ENCODE data around the gene KLC4.
"Not testable (repeated sequence)": the region's sequence is repeated elsewhere in the genome, so short reads cannot be mapped to it uniquely, and the experiment has no call there.

The KLC4 gene

DNA sequence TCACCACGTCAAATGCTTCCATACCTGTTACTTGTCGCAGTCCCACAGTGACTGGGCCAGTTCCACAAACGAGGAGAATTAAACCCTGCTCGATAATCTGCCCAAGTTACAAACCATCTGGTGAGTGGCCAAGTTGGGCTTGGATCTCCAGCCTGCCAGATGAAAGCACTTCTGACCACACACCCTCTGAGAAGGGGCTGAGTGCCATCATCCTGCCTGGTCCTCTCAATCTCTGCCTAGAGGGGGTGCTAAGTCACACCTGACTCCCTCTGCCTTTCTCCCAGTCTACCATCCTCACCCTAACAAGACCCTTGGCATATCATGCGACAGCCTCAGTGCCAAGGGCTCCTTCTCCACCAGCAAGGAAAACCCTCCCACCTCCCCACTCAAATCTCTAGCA is 22.2 kb upstream of the KLC4 start:
- no peak for DNase-seq

DNA sequence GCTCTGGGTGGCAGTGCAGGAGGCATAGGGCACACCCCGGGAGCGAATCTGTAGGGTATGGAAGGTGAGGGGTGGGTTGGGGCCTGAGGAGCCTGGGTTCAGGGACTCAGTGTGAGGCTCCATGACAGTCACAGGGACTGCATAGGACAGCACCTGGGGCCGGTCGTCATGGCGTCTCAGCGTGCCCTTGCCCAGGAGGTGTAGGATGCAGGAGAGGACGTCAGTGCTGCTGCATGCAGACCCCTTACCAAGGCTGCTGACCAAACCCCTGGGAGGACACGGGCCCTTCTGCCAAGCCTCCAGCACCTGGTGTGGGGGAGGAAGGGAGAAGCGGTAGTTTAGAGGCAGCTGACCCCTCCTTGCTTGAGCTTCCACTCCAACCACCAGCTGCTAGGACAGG is 21.7 kb upstream of the KLC4 start:
- no peak for DNase-seq

DNA sequence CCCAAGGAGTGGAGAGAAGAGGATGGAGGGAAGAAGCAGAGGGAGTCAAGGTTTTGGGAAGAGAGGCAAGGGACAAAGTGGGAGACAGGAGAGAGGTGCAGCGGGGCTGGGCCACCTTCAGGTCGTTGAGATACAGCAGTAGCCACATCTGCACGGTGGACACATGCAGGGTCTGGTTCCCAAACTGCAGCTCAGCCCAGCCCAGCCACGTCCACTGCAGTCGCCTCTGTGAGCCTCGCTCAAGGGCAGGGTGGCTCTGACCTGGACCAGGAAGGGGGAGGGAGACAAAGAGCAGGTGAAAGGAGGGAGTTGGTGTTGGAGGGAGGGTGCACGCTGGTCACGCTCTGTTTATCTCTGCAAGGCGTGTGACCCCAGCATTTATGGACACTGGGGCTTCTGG is 20.7 kb upstream of the KLC4 start:
- DNase-seq: no peak

DNA sequence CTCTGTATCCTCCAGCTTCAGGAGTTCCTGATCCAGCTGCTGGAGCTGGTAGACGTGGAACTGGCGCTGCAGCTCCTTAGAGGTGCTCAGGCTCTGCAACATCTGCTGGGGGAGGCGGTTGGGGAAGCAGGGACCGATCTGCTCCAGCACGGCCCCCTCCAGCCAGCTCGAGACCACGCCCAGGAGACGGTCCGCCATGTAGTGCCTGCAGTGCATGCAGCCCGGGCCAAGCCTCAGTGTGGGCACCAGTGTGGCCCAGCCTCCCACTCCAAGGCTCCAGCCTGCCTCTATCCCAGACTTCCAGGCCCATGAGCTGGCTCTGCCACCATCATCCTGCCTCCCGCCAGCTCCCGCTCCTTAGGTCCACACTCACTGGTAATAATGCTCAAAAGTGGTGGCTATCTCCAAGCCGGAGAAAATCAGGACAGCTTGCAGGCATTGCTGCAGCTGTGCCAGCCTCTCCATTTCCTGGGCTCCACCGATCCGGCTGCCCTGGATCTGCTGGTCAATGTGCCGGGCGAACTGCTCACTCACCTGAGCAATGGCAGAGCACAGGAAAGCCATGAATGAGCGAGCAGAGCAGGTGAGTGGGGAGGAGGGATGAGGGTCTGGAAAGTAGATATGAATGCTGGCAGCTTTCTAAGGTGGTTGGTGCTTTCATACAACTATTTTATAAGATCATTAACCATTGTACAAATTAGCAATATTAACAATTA is 18.7 kb upstream of the KLC4 start:
- no peak for DNase-seq

DNA sequence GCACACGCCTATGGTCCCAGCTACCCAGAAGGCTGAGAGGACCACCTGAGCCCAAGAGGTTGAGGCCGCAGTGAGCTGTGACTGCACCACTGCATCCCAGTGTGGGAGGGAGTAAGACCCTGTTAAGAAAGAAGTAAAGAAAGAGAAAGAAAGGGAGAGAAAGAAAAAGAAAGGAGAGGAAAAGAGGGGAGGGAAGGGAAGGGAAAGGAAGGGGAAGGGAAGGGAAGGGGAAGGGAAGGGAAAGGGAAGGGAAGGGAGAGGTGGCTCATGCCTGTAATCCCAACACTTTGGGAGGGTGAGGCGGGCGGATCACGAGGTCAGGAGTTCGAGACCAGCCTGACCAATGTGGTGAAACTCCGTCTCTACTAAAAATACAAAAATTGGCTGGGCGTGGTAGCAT is 18.0 kb upstream of the KLC4 start:
- DNase-seq: not testable (repeated sequence)

DNA sequence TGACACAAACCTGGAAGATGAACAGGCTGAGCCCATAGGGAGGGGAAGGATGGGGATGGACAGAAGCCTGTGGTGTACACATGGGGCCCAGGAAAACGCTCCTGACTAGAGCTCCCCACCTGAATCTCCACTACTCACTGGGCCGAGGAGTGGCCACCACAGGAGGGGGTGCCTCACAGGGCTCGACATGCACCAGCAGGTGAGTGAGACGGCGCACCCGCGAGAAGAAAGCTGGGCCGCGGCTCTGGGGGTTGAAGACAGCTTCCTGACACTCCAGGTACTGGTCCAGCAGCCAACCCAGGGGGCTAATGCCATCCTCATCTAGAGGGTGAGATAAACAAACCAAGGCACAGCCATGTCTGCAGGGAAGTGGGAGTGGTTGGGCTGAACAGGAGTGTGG is 16.1 kb upstream of the KLC4 start:
- no peak for DNase-seq

DNA sequence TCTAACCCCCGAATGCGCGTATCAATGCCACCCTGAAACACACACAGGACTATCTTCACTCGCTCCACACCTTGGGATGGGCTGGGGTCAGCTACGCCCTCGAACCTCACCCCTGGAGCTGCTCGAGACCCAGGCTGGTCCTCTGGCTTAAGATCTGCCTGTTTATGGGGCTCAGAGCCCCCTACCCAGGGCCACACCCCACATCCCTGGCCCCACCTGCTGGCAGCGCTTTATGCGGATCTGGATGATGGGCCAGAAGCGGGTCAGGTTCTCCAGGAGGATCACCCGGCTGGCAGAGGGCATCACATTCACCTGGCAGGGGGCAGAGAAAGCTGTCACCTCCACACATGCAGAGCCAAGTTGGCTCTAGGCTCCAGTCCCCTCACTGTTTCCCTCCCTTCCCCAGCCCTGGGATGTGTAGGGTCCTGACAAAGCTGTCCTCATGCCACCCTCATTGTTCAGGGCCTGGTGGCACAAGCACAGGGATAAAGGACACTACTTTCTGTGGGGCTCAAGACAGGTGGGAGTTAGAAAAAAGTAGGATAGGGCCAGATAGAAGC is 14.0 kb upstream of the KLC4 start:
- no peak for DNase-seq

DNA sequence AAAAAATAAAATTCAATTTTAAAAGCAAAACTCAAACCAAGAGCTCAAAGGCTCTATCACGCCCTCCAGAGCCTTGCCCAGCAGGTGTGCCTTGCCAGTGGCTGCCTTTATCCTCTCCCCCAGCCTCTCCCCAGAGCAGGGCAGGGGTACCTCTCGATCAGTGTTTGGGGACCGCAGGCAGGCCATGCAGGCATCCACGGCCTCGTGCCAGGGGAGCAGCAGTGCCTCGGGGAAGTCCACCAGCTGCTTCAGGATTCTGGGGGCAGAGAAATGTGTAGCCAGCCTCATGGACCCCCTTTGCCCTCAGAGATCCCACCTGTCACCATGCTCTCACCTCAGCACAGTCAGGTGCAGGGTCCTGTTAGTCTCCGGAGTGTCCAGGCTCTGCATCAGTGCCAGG is 11.4 kb upstream of the KLC4 start:
- DNase-seq: no peak

DNA sequence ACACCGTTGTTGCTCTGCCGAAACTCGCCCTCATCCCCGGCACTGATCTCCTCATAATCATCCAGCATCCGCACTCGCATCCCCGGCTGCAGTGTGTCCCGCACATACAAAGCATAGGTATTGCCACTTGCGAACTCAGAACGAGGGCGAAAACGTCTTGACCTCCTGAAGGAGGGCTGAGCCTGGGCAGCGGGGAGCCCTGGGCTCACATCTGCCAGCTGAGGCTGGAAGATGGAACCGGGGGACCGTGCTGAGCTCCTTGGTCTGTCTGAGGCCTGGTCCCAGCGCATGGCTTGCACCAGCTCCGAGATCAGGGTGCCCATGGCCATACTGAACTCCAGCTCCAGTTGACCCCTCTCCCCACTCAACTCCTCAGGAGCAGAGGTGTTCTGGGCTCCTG is 8.4 kb upstream of the KLC4 start:
- DNase-seq: no peak

DNA sequence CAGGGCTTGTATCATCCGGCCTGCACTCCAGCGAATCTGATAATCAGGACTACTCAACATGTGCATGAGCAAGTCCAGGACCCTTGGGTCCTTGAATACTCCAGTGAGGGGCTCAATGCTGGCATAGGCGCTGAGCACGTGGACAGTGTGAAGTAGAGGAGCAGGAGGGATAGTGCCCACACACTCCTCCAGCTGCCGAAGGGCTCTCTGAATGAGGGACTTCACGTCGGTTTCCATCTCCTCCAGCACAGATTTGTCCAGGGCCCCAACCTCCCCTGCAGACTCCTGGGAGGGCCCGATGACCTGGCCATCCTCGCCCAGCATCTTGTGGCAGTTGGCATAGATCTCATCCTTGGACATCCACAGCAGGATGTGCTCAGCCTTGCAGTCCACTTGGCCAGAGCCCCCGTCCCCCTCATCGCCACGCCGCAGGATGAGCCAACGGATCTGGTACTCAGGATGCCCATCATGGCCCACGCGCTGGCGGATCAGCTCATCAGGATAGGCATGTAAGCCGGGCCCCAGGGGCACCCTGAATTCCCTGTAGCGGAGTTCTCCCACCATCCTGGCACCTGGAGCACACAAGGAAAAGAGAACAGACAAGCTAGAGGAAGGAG is 7.1 kb upstream of the KLC4 start:
- no peak for DNase-seq

DNA sequence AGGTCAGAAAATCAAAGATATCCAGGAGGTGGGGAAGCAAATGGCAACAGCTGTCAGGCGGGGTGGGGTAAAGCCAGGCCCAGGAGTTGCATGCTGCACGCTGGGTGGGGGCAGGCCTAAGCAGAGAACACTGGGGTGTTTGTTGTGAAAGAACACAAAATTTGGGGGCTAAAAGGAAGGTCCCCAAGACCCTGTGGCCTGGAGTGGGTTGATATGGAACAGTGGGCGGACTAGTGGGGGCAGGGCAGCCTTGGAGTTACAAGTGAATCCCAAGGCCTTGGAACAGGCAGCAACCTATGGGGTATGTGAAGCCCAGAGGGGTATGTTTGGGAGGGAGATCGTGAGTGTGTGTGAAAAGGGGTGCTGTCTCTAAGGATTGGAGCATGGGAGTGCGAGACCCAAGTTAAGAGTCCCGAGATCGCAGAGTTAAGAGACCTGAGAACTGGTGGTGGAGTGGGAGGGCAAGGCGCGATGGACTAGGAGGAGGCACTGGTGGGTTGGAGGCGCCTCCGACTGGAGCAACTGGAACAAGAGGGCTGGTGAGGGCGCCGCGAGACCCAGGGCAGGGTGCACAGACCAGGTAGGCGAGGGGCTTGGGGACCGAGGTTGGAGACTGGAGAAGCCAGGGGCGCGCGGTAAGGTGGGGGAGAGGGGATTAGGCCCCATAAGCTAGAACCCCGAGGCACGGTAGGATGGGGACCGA is 6.4 kb upstream of the KLC4 start:
- DNase-seq: peak; percentile 48

DNA sequence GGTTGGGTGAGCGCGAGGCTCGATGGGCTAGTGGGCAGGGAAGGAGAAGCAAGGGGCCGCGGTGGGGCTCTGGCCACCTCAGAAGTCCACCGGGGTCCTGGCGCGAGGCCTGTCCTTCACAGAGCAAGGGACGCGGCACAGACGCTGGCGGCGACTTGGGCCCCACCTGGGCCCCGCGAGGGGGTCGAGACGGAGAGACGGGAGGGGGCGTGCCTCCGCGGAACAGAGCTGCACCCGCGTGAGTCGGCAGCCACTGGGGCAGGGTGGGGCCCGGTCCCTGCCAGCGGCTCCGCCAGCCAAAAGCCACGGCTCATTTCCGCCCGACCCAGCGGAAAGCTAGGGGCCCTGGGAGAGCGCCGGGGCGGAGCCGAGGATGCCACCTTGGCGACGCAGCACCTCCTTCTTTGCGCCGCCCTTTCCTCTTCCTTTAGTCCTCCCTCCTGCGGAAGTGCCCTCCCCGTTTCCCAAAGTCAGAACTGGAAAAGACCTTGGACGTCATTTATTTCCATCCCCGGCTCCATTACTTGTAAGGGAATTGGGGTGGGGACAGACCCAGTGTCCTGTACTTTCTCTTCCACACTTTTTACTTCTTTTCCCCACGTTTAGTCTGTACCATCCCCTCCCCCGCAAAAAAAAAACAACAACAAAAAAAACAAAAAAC is 5.8 kb upstream of the KLC4 start, which contains the start of gene CUL7:
Gene CUL7, minus strand, starts transcription at position 307 of the 661 bp plus-strand sequence. CDS start 1,063 bp downstream, outside the sequence.
- DNase-seq: peak; percentile 95

DNA sequence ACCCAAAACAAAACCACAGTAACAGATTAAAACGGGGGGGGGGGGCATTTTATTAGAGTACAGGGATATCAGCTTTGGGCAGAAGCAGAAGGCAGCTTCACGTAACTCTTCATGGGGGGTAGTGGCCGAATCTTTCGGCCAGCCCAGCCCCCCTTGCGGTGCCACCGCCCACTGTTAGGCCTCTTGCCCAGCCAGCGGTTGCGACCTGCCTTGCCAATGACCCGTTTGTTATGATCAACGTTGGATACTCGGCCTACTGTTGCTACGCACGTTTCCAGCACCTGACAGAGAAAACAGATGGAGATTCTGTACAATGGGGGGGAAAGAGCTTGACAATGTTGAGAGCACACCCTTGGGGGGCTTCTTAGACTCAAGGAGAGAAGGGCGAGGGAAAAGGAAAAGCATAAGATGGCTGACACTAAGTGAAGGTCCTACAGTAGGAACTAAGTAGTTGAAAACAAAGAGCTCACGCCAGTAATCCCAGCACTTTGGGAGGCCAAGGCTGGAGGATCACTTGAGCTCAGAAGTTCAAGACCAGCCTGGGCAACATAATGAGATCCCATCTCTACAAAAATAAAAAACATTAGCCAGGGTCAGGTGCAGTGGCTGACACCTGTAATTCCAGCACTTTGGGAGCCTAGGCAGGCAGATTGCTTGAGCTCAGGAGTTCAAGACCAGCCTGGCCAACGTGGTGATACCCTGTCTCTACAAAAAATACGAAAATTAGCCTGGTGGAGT is 5.1 kb upstream of the KLC4 start:
- DNase-seq: no peak

DNA sequence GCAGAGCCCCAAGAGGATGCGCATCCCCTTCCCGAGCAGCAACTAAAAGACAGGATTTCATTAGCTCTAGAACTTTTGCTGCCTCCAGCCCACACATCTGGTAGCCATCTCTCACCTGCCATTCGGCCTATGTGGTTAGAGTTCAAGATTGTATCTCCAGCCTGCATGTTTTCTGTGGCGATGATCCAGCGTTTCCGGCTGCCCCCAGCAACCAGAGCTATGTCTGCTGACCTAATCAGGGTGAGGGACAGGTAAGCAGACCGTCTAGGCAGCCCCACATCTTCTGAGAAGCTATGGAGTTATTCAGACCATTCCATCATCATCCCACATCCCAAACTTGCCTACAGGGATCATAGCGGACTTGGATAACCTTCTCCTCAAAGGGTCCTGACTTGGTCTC is 3.5 kb upstream of the KLC4 start:
- no peak for DNase-seq

DNA sequence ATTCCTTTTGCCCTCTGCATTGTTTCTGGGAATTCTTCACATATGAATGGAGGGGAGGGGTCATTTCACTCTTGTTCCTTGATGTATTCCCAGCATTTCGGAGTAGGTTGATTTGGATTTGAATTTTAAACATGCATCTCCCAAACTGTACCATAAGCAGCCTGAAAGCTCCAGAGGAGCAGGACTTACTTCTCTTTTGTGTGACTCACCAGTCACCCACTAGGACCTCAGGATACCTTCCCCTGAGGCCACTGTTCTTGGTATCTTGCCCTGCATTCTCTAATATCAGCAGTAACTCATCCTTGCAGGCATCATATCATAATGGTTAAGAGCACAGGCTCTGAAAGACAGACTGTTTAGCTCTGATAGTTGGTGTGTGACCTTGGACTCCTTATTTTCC is 900 bp upstream of the KLC4 start:
- no peak for DNase-seq

DNA sequence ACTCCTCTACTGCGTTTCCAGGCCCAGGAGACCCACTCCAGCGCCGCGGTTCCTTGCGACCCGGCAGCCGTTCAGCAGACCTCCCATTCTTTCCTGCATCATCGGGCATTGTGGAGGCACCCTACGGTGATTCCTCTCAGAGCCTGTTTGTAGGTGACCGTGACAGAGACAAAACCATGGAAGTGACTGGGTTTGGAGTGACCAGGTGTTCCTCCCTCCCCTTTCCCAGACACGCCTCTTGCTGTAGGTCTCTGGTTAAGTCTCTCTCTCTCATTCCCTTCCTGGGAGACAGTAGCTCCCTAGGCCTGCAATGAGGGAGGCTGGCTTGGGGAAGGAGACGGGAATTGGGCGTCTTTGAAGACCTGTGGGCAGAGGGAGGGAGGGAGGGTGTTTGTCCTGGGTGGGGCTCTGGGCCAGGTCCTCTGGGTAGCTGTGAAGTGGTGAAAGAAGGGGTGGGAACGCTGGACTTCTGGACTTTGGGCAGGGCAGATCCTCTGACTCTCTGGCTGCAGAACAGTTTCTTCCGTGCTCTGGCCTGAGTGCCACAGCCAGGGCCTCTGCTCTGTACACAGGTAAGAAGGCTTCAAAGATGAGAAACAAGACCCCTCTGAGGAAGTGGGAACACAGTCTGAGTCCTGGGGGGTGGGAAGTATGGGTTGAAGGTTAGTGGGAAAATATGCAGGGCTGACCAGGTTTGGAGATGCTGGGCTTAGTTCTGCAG is 763 bp downstream of the KLC4 start:
- DNase-seq: no peak

DNA sequence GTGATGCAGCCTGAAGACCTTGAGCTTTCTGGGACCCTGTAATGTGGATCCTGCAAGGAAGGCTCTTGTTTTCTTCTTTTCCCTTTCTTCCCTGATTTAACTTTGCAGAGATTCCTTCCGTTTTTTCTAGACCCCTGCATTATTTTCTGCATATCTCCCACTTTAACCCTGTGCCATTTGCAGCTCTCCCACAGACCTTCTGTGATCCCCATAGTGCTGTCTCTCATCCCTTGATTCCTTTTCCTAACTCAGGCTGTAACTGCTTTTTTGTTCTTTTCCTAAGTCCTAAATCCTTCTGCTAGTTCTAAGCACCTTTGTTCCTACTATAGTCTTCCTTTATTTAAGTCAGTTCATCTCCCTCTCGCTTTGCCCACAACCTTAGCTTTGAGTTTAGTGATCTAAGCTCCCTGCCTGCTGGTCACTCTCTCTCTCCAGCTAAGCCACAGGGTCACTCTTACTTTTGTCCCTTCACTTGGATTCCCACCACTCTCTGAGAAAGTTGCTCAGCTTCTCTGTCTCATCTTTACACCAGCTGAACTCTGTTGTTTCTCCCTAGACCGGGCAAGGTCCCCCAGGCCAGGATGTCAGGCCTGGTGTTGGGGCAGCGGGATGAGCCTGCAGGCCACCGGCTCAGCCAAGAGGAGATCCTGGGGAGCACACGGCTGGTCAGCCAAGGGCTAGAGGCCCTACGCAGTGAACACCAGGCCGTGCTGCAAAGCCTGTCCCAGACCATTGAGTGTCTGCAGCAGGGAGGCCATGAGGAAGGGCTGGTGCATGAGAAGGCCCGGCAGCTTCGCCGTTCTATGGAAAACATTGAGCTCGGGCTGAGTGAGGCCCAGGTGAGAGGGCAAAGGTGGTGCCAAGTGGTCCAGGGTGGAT is 1.6 kb downstream of the KLC4 start:
- DNase-seq: no peak

DNA sequence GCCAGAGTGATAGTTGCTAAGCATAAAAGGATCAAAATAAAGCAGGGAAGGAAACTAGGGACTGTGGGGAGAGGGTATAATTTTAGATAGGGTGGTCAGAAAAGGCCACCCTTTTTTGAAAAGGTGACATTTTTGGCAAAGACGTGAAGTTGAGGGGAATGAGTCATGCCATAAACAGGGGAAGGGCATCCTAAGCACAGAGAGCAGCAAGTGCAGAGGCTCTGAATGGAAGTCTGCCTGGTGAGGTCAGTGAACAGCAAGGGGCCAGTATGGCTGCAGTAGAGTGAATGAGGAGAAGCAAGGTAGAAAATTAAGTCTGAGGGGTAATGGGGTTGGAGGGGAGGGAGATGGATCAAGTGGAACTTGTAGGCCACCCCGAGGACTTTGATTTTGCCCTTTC is 2.4 kb downstream of the KLC4 start:
- DNase-seq: no peak

DNA sequence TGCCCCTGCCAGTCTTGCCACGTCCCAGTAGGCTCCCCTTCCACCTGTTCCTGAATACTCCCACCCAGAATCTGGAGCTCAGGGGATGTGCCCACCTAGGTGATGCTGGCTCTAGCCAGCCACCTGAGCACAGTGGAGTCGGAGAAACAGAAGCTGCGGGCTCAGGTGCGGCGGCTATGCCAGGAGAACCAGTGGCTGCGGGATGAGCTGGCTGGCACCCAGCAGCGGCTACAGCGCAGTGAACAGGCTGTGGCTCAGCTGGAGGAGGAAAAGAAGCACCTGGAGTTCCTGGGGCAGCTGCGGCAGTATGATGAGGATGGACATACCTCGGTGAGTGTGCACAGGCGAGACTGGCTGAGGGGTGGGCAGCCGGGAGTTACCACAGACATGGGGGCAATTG is 3.4 kb downstream of the KLC4 start:
- no peak for DNase-seq

DNA sequence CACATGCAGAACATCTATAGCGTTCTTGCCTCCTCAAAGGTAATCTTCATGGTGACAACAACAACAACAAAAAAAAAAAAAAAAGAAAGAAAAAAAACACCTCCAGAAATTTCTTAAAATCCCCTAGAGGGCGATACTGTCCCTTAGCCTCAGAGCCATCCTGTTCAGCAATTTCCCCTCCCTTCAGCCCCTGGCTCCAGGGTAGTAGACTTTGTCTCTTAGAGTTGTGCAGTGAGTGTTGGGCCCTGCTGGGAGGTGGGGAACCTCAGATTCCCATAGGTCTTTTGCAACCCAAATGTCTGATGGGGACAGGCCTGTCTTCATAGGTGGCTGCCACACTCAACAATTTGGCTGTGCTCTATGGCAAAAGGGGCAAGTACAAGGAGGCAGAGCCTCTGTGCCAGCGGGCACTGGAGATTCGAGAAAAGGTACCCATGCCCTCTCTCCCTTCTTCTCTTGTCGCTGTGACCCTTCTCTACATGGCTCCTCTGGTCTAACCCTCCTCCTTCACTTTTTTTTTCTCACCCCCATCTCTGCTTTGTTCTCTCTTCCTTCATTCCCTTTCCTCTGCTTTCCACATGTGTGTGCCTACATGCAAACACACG is 10.7 kb downstream of the KLC4 start:
- peak; percentile 25 for DNase-seq

Measured in stimulated activated CD4-positive, alpha-beta T cell treated with anti-CD3 and anti-CD28 coated beads, Interleukin-15, amount 100 ng/mL, for 24 hours (primary cell).